Effector memory CD4-positive, alpha-beta T cell (primary cell): Measurements from ENCODE around the gene TAX1BP1.
"Not testable (repeated sequence)": the region's sequence is repeated elsewhere in the genome, so short reads cannot be mapped to it uniquely, and the experiment has no call there.

Experiments
- DNase-seq, 3 donors: peaks; one replicate each; pipeline ENCODE4 v3.0.0-alpha.2; 2020
- H3K27ac ChIP-seq: 2 replicates; pipeline ENCODE4 v1.7.0; 2013; ENCODE audit warnings: mild to moderate bottlenecking, low read length, moderate library complexity; ENCODE audit not compliant: insufficient read depth, poor library complexity, severe bottlenecking
- H3K27me3 ChIP-seq: replicated peaks from 2 replicates; pipeline ENCODE4 v1.7.0; 2013; ENCODE audit warnings: mild to moderate bottlenecking, low read length; ENCODE audit not compliant: insufficient read depth, control insufficient read depth, poor library complexity, severe bottlenecking
- H3K36me3 ChIP-seq: 2 replicates; pipeline ENCODE4 v1.7.0; 2013; ENCODE audit warnings: mild to moderate bottlenecking, low read length, moderate library complexity; ENCODE audit not compliant: control insufficient read depth, insufficient read depth
- H3K4me1 ChIP-seq: 2 replicates; pipeline ENCODE4 v1.7.0; 2013; ENCODE audit warnings: low read length, mild to moderate bottlenecking; ENCODE audit not compliant: control insufficient read depth, insufficient read depth, poor library complexity, severe bottlenecking
- H3K4me3 ChIP-seq: 2 replicates; pipeline ENCODE4 v1.7.0; 2013; ENCODE audit warnings: low read length, low read depth, mild to moderate bottlenecking; ENCODE audit not compliant: insufficient read depth, poor library complexity, severe bottlenecking
- H3K9me3 ChIP-seq: 2 replicates; pipeline ENCODE4 v1.7.0; 2013; ENCODE audit warnings: mild to moderate bottlenecking, low read length, moderate library complexity; ENCODE audit not compliant: control insufficient read depth

Gene TAX1BP1

GRCh38 chr7:27737178-27737577 lies 2.8 kb upstream of the TAX1BP1 start:
- peaks cover 5% of the 10 kb centered on the region for H3K4me1 ChIP-seq
- DNase-seq = no peak
- H3K9me3 ChIP-seq = no peaks in the 10 kb centered on the region
- H3K27ac ChIP-seq = no peak overlapping the region
- no peak overlapping the region for H3K4me3 ChIP-seq
- no peaks in the 10 kb centered on the region for H3K36me3 ChIP-seq
- H3K27me3 ChIP-seq = no peaks in the 10 kb centered on the region

GRCh38 chr7:27737616-27738015 lies 2.3 kb upstream of the TAX1BP1 start:
- H3K9me3 ChIP-seq = no peaks in the 10 kb centered on the region
- no peaks in the 10 kb centered on the region for H3K27me3 ChIP-seq
- no peak for DNase-seq
- no peak overlapping the region for H3K27ac ChIP-seq
- H3K4me1 ChIP-seq = peaks cover 5% of the 10 kb centered on the region
- H3K4me3 ChIP-seq = no peak overlapping the region
- H3K36me3 ChIP-seq = no peaks in the 10 kb centered on the region

- DNase-seq = peak in 1 of 3 donors; percentile 1
- no peaks in the 10 kb centered on the region for H3K36me3 ChIP-seq
Observed at GRCh38 chr7:27739301-27739908, 557 bp upstream of the TAX1BP1 start.

GRCh38 chr7:27740449-27741086 lies 606 bp downstream of the TAX1BP1 start:
- H3K4me1 ChIP-seq = peaks cover 12% of the 10 kb centered on the region

More at GRCh38 chr7:27739301-27739908, 557 bp upstream of the TAX1BP1 start:
- Histone ChIP-seq H3K4me1 (peaks cover 8% of the 10 kb centered on the region), H3K27me3 (no peaks in the 10 kb centered on the region), H3K9me3 (no peaks in the 10 kb centered on the region), H3K4me3 (peak overlapping the region; percentile 100), H3K27ac (peak overlapping the region; percentile 100)

GRCh38 chr7:27742091-27742710 lies 2.2 kb downstream of the TAX1BP1 start:
- H3K36me3 ChIP-seq, H3K27me3 ChIP-seq, H3K4me3 ChIP-seq, H3K27ac ChIP-seq, DNase-seq, H3K9me3 ChIP-seq: not testable (repeated sequence)
- H3K4me1 ChIP-seq = peaks cover 12% of the 10 kb centered on the region

More at GRCh38 chr7:27740449-27741086, 606 bp downstream of the TAX1BP1 start:
- DNase-seq = peak; percentile 75 to 83 (median 77)
- peak overlapping the region; percentile 100 for H3K4me3 ChIP-seq
- no peaks in the 10 kb centered on the region for H3K27me3 ChIP-seq
- H3K9me3 ChIP-seq = no peaks in the 10 kb centered on the region
- peak overlapping the region; percentile 100 for H3K27ac ChIP-seq
- H3K36me3 ChIP-seq = no peaks in the 10 kb centered on the region

- Histone ChIP-seq H3K27me3 (no peaks in the 10 kb centered on the region), H3K27ac (no peak overlapping the region), H3K4me1 (peaks cover 20% of the 10 kb centered on the region), H3K36me3 (peaks cover 15% of the 10 kb centered on the region), H3K9me3 (no peaks in the 10 kb centered on the region), H3K4me3 (no peak overlapping the region)
- no peak for DNase-seq
Observed at GRCh38 chr7:27745064-27745583, 5.2 kb downstream of the TAX1BP1 start.

DNA sequence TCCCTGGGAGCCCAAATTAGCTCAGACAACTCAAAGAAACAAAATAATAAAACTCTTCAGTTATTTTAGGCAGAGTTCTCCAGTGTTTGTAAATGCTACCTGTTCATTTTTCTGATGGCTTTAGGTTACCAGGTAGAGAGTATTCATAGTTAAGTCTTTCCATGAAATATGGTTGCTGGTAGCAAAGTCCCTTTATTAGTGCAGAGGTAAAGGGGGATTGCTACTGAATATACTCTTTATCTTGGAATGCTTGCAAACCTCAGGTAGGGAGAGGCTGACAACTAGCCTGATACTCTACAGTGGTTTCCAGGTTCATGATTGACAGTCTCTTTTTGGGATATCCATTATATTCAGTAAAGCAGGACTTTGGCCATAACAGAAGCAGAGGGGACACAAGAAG lies 6.5 kb downstream of the TAX1BP1 start:
- peaks cover 15% of the 10 kb centered on the region for H3K4me1 ChIP-seq
- peaks cover 28% of the 10 kb centered on the region for H3K36me3 ChIP-seq
- DNase-seq = no peak
- H3K9me3 ChIP-seq = no peaks in the 10 kb centered on the region
- H3K27me3 ChIP-seq = no peaks in the 10 kb centered on the region
- no peak overlapping the region for H3K4me3 ChIP-seq
- no peak overlapping the region for H3K27ac ChIP-seq

DNA sequence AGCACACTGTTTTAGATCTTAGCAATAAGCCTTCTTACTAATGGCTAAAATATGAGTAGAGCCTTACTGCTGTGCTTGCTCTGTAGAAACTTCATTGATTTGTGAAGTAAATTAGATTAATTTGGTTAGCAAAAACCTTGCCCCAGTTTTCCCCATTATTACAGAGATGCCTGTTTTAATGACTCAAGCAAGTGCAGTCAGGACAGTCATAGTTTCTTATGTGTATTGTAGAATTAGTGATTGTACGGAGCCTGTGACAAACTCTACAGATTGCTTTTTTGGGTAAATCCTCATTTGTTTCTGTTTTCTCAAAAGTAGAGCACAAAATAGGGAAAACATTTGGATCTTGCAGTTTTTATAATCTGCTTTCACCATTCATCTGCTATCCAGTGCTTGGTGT lies 7.0 kb downstream of the TAX1BP1 start:
- no peaks in the 10 kb centered on the region for H3K27me3 ChIP-seq
- no peak overlapping the region for H3K27ac ChIP-seq
- no peak overlapping the region for H3K4me3 ChIP-seq
- peaks cover 32% of the 10 kb centered on the region for H3K36me3 ChIP-seq
- peaks cover 14% of the 10 kb centered on the region for H3K4me1 ChIP-seq
- no peaks in the 10 kb centered on the region for H3K9me3 ChIP-seq
- DNase-seq = no peak

GRCh38 chr7:27747589-27748368 lies 7.8 kb downstream of the TAX1BP1 start:
- no peak overlapping the region for H3K4me3 ChIP-seq
- no peaks in the 10 kb centered on the region for H3K9me3 ChIP-seq
- H3K36me3 ChIP-seq = peaks cover 35% of the 10 kb centered on the region
- H3K27me3 ChIP-seq = no peaks in the 10 kb centered on the region
- no peak for DNase-seq
- no peak overlapping the region for H3K27ac ChIP-seq
- peaks cover 14% of the 10 kb centered on the region for H3K4me1 ChIP-seq
